Chondrocyte (in vitro differentiated cells): ENCODE measurements around the gene CEMIP. TPM values are rescaled to one million over a fixed set of nuclear protein-coding genes. Genes with fewer than 3 reads are reported as not detected.

ENCODE experiments used
- DNase-seq: peaks from one replicate; pipeline ENCODE4 v3.0.0; 2021; ENCODE audit warnings: mixed read lengths, low spot score
- H3K27ac Mint-ChIP-seq: one replicate; pipeline ENCODE4 v1.8.0; 2021; ENCODE audit warnings: mild to moderate bottlenecking, moderate library complexity, mixed read lengths; ENCODE audit not compliant: unreplicated experiment
- H3K27me3 Mint-ChIP-seq: 2 replicates; pipeline ENCODE4 v1.8.0; 2021; ENCODE audit warnings: low read depth, mixed read lengths
- H3K36me3 Mint-ChIP-seq: 2 replicates; pipeline ENCODE4 v1.8.0; 2021; ENCODE audit warnings: low read depth, mixed read lengths
- H3K4me1 Mint-ChIP-seq: 2 replicates; pipeline ENCODE4 v1.8.0; 2021; ENCODE audit warnings: low read depth, mild to moderate bottlenecking, mixed read lengths
- H3K4me3 Mint-ChIP-seq: one replicate; pipeline ENCODE4 v1.8.0; 2021; ENCODE audit warnings: mild to moderate bottlenecking, moderate library complexity, mixed read lengths; ENCODE audit not compliant: unreplicated experiment
- H3K9me3 Mint-ChIP-seq: 2 replicates; pipeline ENCODE4 v1.8.0; 2021; ENCODE audit warnings: low read depth, mixed read lengths
- total RNA-seq: library from RNA; stranded (reverse); gene quantifications from 3 replicates; pipeline ENCODE4 v1.2.1, GENCODE V29; 2021
- TF ChIP-seq, protein P1 (sequence below): fragments of 200-600 bp; sonication (generic); IDR thresholded peaks from 2 replicates; pipeline ENCODE4 v1.5.0; 2021; ENCODE audit warnings: antibody characterized with exemption, mild to moderate bottlenecking, moderate library complexity

Gene CEMIP
- total RNA-seq, 1 donor from 2014 or later, result 146 TPM

DNA sequence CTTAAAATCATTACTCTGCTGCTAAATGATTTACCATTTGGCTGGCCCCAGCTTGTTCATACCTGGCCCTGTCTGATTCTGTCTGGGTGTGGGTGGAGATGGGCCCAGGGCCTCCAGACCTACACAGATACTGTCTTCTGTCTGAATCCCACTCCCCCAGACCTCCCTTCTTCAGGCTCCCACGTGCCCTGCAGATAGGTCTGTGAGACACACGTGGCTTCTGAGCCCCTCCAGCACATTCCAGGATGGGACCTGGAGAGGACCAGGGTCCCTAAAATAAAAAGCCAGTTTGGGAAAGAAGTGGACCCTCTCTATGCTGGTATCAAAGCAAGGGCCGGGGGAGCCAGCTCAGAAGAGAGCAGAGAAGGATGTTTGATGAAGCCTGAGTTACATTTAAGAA lies 14.6 kb upstream of the CEMIP start:
- no peak for DNase-seq
- Mint-ChIP-seq H3K27ac (no peak overlapping the region), H3K4me1 (no peaks in the 10 kb centered on the region), H3K9me3 (peaks cover 1% of the 10 kb centered on the region), H3K4me3 (no peak overlapping the region), H3K36me3 (no peaks in the 10 kb centered on the region), H3K27me3 (no peaks in the 10 kb centered on the region)
- TF ChIP-seq, protein P1, sequence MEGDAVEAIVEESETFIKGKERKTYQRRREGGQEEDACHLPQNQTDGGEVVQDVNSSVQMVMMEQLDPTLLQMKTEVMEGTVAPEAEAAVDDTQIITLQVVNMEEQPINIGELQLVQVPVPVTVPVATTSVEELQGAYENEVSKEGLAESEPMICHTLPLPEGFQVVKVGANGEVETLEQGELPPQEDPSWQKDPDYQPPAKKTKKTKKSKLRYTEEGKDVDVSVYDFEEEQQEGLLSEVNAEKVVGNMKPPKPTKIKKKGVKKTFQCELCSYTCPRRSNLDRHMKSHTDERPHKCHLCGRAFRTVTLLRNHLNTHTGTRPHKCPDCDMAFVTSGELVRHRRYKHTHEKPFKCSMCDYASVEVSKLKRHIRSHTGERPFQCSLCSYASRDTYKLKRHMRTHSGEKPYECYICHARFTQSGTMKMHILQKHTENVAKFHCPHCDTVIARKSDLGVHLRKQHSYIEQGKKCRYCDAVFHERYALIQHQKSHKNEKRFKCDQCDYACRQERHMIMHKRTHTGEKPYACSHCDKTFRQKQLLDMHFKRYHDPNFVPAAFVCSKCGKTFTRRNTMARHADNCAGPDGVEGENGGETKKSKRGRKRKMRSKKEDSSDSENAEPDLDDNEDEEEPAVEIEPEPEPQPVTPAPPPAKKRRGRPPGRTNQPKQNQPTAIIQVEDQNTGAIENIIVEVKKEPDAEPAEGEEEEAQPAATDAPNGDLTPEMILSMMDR, result no peak

DNA sequence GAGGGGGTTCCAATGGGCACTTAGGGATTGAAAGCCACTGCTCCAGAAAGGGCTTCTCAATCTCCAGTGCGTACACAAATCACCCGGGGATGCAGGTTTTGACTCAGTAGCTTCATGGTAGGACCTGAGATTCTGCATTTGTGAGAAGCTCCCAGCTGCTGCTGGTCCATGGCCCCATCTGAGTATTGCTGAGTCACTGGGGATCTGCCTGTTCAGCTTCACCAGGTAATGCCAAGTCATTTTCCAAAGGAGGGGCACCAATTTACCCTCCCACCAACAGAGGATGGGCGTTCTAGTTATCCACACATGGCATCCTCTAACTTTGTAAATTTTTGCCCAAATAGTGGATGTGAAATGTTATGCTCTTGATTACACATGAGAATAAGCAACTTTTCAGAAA lies 12.9 kb upstream of the CEMIP start:
- H3K36me3 Mint-ChIP-seq, result no peaks in the 10 kb centered on the region
- no peaks in the 10 kb centered on the region for H3K4me1 Mint-ChIP-seq
- DNase-seq, result no peak
- TF ChIP-seq, protein P1, result no peak
- H3K9me3 Mint-ChIP-seq, result peaks cover 2% of the 10 kb centered on the region
- no peaks in the 10 kb centered on the region for H3K27me3 Mint-ChIP-seq
- H3K4me3 Mint-ChIP-seq, result no peak overlapping the region
- H3K27ac Mint-ChIP-seq, result no peak overlapping the region

DNA sequence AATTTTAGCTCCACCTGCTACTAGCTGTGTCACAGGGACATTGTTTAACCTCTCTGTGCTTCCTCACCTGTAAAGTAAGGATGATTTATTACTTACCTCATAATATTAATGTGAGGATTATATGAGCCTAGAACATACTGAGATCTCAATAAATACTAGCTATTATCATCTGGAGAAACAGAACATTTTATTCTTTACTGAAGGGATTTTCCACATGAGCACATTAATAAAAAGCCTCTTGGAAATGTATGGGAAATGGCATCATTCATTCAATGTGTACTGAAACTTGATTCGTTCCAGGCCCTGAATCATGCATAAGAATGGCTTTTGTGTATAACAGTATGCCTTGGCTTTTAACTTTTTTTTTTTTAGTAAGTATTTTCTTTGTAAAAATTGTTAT lies 11.0 kb upstream of the CEMIP start:
- peaks cover 2% of the 10 kb centered on the region for H3K4me1 Mint-ChIP-seq
- DNase-seq, result no peak
- no peaks in the 10 kb centered on the region for H3K27me3 Mint-ChIP-seq
- no peak overlapping the region for H3K27ac Mint-ChIP-seq
- TF ChIP-seq, protein P1, result no peak
- H3K36me3 Mint-ChIP-seq, result no peaks in the 10 kb centered on the region
- H3K4me3 Mint-ChIP-seq, result no peak overlapping the region
- H3K9me3 Mint-ChIP-seq, result peaks cover 2% of the 10 kb centered on the region

DNA sequence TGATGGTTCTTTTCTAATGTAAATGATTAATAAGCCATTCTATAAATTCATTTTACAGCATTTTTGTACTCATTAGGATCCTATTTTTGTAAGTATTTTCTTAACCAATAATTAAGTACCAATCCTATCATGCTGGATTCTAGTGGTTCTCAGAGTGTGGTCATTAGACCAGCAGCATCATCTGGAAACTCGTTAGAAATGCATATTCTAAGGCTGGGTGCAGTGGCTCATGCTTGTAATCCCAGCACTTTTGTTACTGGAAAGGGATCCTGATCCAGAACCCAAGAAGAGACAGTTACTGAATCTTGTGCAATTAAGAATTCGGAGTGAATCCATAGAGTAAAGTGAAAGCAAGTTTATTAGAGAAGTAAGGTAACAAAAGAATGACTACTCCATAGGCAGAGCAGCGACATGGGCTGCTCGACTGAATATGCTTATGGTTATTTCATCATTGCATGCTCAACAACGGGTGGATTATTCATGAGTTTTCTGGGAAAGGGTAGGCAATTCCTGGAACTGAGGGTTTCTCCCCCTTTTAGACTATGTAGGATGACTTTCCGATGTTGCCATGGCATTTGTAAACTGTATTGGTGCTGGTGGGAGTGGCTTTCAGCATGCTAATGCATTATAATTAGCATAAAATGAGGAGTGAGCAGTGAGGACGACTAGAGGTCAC lies 9.9 kb upstream of the CEMIP start:
- DNase-seq, result no peak
- no peaks in the 10 kb centered on the region for H3K27me3 Mint-ChIP-seq
- no peak overlapping the region for H3K4me3 Mint-ChIP-seq
- no peaks in the 10 kb centered on the region for H3K36me3 Mint-ChIP-seq
- H3K9me3 Mint-ChIP-seq, result peaks cover 2% of the 10 kb centered on the region
- TF ChIP-seq, protein P1, result no peak
- peaks cover 8% of the 10 kb centered on the region for H3K4me1 Mint-ChIP-seq
- H3K27ac Mint-ChIP-seq, result no peak overlapping the region

DNA sequence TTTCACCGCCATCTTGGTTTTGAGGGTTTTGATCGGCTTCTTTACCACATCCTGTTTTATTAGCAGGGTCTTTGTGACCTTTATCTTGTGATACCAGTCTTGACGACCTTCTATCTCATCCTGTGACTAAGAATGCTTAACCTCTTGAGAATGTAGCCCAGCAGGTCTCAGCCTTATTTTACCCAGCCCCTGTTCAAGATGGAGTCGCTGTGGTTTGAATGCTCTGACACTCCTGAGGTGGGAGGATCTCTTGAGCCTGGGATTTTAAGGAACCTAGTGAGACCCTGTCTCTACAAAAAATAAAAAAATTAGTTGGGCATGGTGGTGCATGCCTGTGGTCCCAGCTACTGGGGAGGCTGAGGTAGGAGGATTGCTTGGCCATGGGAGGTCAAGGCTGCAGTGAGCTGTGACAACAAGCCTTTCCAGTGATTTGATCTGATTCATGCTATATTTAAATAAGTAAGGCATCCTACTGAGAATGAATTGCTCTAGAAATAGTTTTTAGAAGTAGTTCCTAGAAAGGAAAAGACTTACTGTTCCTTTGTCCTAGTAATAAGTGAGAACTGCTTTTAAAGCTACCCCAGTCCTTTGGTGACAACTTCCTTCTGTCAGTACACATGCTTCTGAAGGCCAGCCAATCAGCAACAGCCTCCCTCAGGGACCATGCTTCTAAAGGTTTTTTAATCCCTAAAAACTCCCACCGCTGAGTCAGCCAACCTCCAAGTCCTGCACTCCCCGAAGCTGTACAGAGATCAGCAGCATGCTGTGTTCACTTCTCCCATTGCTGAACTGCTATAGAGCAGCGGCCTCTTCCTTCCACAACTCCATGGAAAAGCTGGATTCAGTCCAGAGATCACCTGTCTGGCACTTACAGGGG lies 9.1 kb upstream of the CEMIP start:
- TF ChIP-seq, protein P1, result no peak

More for the DNA sequence above, 9.1 kb upstream of the CEMIP start:
- H3K4me3 Mint-ChIP-seq, result no peak overlapping the region
- H3K27me3 Mint-ChIP-seq, result no peaks in the 10 kb centered on the region
- no peak for DNase-seq
- peaks cover 11% of the 10 kb centered on the region for H3K4me1 Mint-ChIP-seq
- H3K36me3 Mint-ChIP-seq, result no peaks in the 10 kb centered on the region
- H3K9me3 Mint-ChIP-seq, result peaks cover 2% of the 10 kb centered on the region
- H3K27ac Mint-ChIP-seq, result no peak overlapping the region
